Panc1 (cell line): ENCODE measurements around the gene LRRFIP2. TPM values are rescaled to one million over a fixed set of nuclear protein-coding genes. Genes with fewer than 3 reads are reported as not detected.

Source experiments
- ATAC-seq: fragments of 200-7000 bp; cut with Tn5 transposase; 2 replicates; pipeline ENCODE4 v1.9.1; 2020; ENCODE audit warnings: mild to moderate bottlenecking, moderate library complexity
- BruUV-seq: library from RNA; stranded (reverse); fragments of 400-500 nt; replicated peaks from 2 replicates; lab custom pipeline; 2021; lab: Mats Ljungman, UMichigan
- CTCF ChIA-PET: fragments of 300-600 bp; sonication (Branson Sonifier 250); formaldehyde crosslinking; loops from one replicate; lab custom pipeline; 2022; ENCODE audit warnings: antibody characterized with exemption; lab: Charles Lee
- POLR2A ChIA-PET: fragments of 300-600 bp; sonication (Branson Sonifier 250); formaldehyde crosslinking; loops from one replicate; lab custom pipeline; 2022; ENCODE audit warnings: antibody characterized with exemption; lab: Charles Lee
- DNase-seq: peaks from one replicate; pipeline ENCODE4 v3.0.0-alpha.2; 2010; ENCODE audit warnings: low read depth, low spot score
- H3K27ac ChIP-seq: 2 replicates; pipeline ENCODE4 v1.5.1; 2011; ENCODE audit warnings: mild to moderate bottlenecking, low read length, inconsistent platforms
- H3K27me3 ChIP-seq: fragments of 200-500 bp; sonication (Bioruptor generic); 2 replicates; pipeline ENCODE4 v1.6.0; 2014; ENCODE audit warnings: low read length, inconsistent platforms; ENCODE audit not compliant: control insufficient read depth, insufficient read depth
- H3K36me3 ChIP-seq: fragments of 200-500 bp; sonication (Bioruptor generic); 2 replicates; pipeline ENCODE4 v1.5.1; 2014; ENCODE audit warnings: inconsistent platforms, mild to moderate bottlenecking, low read length, moderate library complexity; ENCODE audit not compliant: control insufficient read depth, insufficient read depth
- H3K4me1 ChIP-seq: 2 replicates; pipeline ENCODE4 v1.5.1; 2011; ENCODE audit warnings: inconsistent platforms, mild to moderate bottlenecking, low read length, moderate library complexity; ENCODE audit not compliant: control insufficient read depth, insufficient read depth
- H3K4me3 ChIP-seq, 2 experiments: 2 replicates each; pipeline ENCODE4 v1.5.1; 2011 to 2012; ENCODE audit warnings: low read depth in 2 of 2, low read length in 2 of 2, mild to moderate bottlenecking in 2 of 2, inconsistent platforms in 1 of 2, moderate library complexity in 1 of 2
- H3K9me3 ChIP-seq: fragments of 200-500 bp; sonication (Bioruptor generic); 2 replicates; pipeline ENCODE4 v1.5.1; 2014; ENCODE audit warnings: low read depth, mild to moderate bottlenecking, inconsistent platforms, low read length, moderate library complexity; ENCODE audit not compliant: control insufficient read depth, insufficient read depth
- POLR2AphosphoS5 ChIP-seq: IDR thresholded peaks from 2 replicates; pipeline ENCODE4 v1.6.1; 2012; ENCODE audit warnings: mild to moderate bottlenecking, low read depth, low read length, moderate library complexity
- SIN3A ChIP-seq: IDR thresholded peaks from 2 replicates; pipeline ENCODE4 v1.6.1; 2012; ENCODE audit warnings: low read depth, mild to moderate bottlenecking, low read length, moderate library complexity, borderline replicate concordance; ENCODE audit not compliant: insufficient read depth
- TCF7L2 ChIP-seq: IDR thresholded peaks from 2 replicates; pipeline ENCODE4 v1.6.1; 2011; ENCODE audit warnings: mild to moderate bottlenecking, low read depth, low read length, inconsistent platforms
- in situ Hi-C: cut with HindIII; loops from 2 replicates; pipeline ENCODE4 v1.10.0; 2016; ENCODE audit warnings: low sequenced_read_pairs, low pct_unique_long_range_greater_than_20kb
- intact Hi-C: fragments of 100-400 bp; cut with micrococcal nuclease; formaldehyde crosslinking; loops from one replicate; pipeline ENCODE4 v1.10.0; 2022; ENCODE audit not compliant: unreplicated experiment
- total RNA-seq: library from RNA; stranded (reverse); gene quantifications from one replicate; pipeline ENCODE4 v1.2.1, GENCODE V29; 2021; ENCODE audit not compliant: unreplicated experiment
- TF ChIP-seq, protein P1 (sequence below): fragments of 450-650 bp; IDR thresholded peaks from 2 replicates; pipeline ENCODE4 v1.5.1; 2017; ENCODE audit warnings: mild to moderate bottlenecking
- TF ChIP-seq, protein P2 (sequence below), 2 experiments: IDR thresholded peaks; 2 replicates each; pipeline ENCODE4 v1.6.1; 2011 to 2012; ENCODE audit warnings: low read depth in 2 of 2, control low read depth in 1 of 2, low read length in 1 of 2, mild to moderate bottlenecking in 1 of 2, moderate library complexity in 1 of 2; ENCODE audit not compliant: insufficient read depth in 1 of 2

LRRFIP2 gene
- total RNA-seq, 1 experiment from 2014 or later: 32.3 TPM

DNA sequence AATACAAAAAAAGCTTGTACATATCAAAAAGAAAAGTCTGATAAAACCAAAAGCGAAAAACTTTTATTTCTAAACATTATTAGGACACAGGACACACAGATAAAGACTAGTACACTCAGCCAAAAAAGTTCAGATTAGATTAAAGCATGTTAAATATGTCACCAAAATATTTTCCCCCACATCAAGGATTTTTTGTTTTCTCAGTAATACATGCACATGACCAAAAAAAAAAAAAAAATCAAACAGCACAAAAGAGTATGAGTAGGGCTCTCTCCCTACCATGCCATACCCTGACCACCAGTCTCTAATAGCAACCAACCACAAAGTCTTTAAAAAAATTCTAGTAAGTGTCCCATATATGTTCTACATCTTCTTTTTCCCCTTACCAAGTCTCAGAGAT is 77.4 kb downstream of the LRRFIP2 start:
- CTCF ChIA-PET: no interaction called here
- DNase-seq (no peak), ATAC-seq (no peak)
- Histone ChIP-seq H3K4me1 (no peaks in the 10 kb centered on the region), H3K27me3 (no peaks in the 10 kb centered on the region), H3K9me3 (no peaks in the 10 kb centered on the region), H3K36me3 (peaks cover 2% of the 10 kb centered on the region; the same call in 1 of the 2 replicates), H3K4me3 (no peak overlapping the region), H3K27ac (no peak overlapping the region)
- in situ Hi-C loops (no loop called here), intact Hi-C loops (no loop called here)
- POLR2A ChIA-PET: no interaction called here
- TF ChIP-seq TCF7L2 (no peak), SIN3A (no peak), POLR2AphosphoS5 (no peak)
- TF ChIP-seq, protein P1, sequence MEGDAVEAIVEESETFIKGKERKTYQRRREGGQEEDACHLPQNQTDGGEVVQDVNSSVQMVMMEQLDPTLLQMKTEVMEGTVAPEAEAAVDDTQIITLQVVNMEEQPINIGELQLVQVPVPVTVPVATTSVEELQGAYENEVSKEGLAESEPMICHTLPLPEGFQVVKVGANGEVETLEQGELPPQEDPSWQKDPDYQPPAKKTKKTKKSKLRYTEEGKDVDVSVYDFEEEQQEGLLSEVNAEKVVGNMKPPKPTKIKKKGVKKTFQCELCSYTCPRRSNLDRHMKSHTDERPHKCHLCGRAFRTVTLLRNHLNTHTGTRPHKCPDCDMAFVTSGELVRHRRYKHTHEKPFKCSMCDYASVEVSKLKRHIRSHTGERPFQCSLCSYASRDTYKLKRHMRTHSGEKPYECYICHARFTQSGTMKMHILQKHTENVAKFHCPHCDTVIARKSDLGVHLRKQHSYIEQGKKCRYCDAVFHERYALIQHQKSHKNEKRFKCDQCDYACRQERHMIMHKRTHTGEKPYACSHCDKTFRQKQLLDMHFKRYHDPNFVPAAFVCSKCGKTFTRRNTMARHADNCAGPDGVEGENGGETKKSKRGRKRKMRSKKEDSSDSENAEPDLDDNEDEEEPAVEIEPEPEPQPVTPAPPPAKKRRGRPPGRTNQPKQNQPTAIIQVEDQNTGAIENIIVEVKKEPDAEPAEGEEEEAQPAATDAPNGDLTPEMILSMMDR: no peak
- BruUV-seq: no TSS peak

DNA sequence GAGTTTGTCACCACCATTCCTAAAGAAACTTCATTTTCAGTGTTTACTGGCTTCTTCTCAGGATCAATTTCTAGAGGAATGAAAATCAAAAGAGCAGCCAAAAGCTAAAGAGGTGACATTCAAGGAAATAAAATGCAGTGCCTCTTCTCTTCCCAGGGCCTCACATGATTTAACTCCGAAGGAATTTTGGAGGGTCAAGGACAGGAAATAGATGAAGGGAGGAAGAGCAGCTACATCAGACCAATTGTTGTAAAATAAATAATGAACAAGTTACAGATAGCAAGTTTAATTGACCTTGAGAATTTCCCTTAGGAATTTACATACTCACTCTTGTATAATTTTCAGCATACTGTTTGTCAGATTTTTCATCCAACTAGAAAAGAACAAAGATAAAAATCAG is 78.1 kb downstream of the LRRFIP2 start:
- H3K4me1 ChIP-seq: no peaks in the 10 kb centered on the region
- BruUV-seq: no TSS peak
- DNase-seq: no peak
- CTCF ChIA-PET: no interaction called here
- H3K9me3 ChIP-seq: no peaks in the 10 kb centered on the region
- ATAC-seq: no peak
- no peaks in the 10 kb centered on the region for H3K27me3 ChIP-seq
- H3K27ac ChIP-seq: no peak overlapping the region
- no peak overlapping the region for H3K4me3 ChIP-seq
- intact Hi-C loops: no loop called here
- TF ChIP-seq POLR2AphosphoS5 (no peak), SIN3A (no peak), TCF7L2 (no peak)
- TF ChIP-seq, protein P1: no peak
- TF ChIP-seq, protein P2, sequence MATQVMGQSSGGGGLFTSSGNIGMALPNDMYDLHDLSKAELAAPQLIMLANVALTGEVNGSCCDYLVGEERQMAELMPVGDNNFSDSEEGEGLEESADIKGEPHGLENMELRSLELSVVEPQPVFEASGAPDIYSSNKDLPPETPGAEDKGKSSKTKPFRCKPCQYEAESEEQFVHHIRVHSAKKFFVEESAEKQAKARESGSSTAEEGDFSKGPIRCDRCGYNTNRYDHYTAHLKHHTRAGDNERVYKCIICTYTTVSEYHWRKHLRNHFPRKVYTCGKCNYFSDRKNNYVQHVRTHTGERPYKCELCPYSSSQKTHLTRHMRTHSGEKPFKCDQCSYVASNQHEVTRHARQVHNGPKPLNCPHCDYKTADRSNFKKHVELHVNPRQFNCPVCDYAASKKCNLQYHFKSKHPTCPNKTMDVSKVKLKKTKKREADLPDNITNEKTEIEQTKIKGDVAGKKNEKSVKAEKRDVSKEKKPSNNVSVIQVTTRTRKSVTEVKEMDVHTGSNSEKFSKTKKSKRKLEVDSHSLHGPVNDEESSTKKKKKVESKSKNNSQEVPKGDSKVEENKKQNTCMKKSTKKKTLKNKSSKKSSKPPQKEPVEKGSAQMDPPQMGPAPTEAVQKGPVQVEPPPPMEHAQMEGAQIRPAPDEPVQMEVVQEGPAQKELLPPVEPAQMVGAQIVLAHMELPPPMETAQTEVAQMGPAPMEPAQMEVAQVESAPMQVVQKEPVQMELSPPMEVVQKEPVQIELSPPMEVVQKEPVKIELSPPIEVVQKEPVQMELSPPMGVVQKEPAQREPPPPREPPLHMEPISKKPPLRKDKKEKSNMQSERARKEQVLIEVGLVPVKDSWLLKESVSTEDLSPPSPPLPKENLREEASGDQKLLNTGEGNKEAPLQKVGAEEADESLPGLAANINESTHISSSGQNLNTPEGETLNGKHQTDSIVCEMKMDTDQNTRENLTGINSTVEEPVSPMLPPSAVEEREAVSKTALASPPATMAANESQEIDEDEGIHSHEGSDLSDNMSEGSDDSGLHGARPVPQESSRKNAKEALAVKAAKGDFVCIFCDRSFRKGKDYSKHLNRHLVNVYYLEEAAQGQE (IDR thresholded peaks at IDR 0.05; ENCODE audit: insufficient read depth in 1 of 2, low read depth in 2 of 2, low read length in 1 of 2): no peak
- peaks cover 2% of the 10 kb centered on the region; the same call in 1 of the 2 replicates for H3K36me3 ChIP-seq
- in situ Hi-C loops: no loop called here
- POLR2A ChIA-PET: no interaction called here
